GM20000 (cell line): ENCODE data around the gene GDA.

Experiments used
- DNase-seq: peaks from one replicate; pipeline ENCODE4 v3.0.0; 2012; ENCODE audit warnings: low spot score
- CTCF ChIP-seq: IDR thresholded peaks from 2 replicates; pipeline ENCODE4 v1.5.1; 2012; ENCODE audit warnings: mild to moderate bottlenecking, control low read depth; ENCODE audit errors: extremely low read depth, missing control alignments

The GDA gene

GRCh38 chr9:72149231-72149975, at the start of gene GDA:
GDA (plus strand) TSS chr9:72149440; CDS start chr9:72149560, 120 bp downstream.
- TF ChIP-seq CTCF = no peak
- DNase-seq = no peak

- DNase-seq = no peak
- no peak for TF ChIP-seq CTCF
These were observed 46.7 kb upstream of the GDA start for GRCh38 chr9:72102520-72102919.

GRCh38 chr9:72113056-72113455, 36.2 kb upstream of the GDA start:
- TF ChIP-seq CTCF = no peak

GRCh38 chr9:72119853-72120252, 29.4 kb upstream of the GDA start:
- no peak for TF ChIP-seq CTCF

More at GRCh38 chr9:72113056-72113455, 36.2 kb upstream of the GDA start:
- no peak for DNase-seq

GRCh38 chr9:72124947-72125346, 24.3 kb upstream of the GDA start:
- TF ChIP-seq CTCF = no peak
- DNase-seq = no peak

More at GRCh38 chr9:72119853-72120252, 29.4 kb upstream of the GDA start:
- DNase-seq = no peak

- TF ChIP-seq CTCF = no peak
- DNase-seq = no peak
These were observed 21.5 kb upstream of the GDA start for GRCh38 chr9:72127753-72128152.

GRCh38 chr9:72128526-72128925, 20.7 kb upstream of the GDA start:
- no peak for DNase-seq

More at GRCh38 chr9:72128526-72128925, 20.7 kb upstream of the GDA start:
- no peak for TF ChIP-seq CTCF
